ENCODE data around the gene SCT. TPM values are rescaled to one million over a fixed set of nuclear protein-coding genes. Genes with fewer than 3 reads are reported as not detected.
A peak's percentile ranks its signal among the peaks of the same experiment; 100 is the strongest.

SCT gene
- total RNA-seq, 1 donor from 2014 or later = not detected

DNA sequence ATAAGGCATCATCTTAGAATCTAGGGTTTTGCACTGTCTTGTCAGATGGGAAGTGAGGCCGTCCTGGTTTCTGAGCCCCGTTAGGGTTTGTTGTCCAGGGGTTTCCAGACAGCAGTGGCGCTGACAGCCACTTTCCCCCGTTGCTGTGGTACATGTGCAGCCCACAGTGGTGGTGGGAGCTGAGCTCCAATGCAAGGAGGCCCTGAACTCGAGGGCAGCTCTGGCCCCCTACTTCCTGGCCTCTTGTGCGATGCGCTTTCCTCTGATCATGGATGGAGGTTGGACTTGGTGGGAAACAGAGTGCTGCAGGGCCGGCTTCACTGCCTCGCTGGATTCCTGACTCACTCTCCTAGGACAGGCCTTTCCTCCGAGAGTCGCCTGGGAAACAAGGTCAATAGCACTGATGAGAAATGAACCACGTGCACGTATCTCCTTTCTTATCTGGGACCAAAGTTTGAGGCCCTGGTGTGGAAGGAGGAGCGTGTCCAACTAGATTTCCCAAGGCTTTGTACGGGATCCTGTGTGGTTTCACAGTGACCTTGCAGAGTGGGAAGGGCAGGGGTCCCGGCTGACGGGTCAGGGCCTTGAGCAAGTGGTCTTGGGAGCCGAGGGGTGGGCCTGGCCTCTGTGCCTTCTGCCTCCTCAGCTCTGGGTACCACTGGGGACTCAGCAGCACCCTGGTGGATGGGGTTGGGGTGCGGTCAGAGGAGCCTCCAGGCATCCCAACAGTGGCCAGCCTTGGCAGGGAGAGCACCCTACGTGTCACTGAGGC lies 47.0 kb downstream of the SCT start:
- Mint-ChIP-seq H3K27ac (ENCODE audit: unreplicated experiment) (no peak overlapping the region), H3K4me3 (peak overlapping the region; percentile 67), H3K4me1 (peaks cover 24% of the 10 kb centered on the region), H3K36me3 (ENCODE audit: low read depth) (no peaks in the 10 kb centered on the region), H3K27me3 (ENCODE audit: low read depth) (peaks cover 10% of the 10 kb centered on the region), H3K9me3 (no peaks in the 10 kb centered on the region)
- TF ChIP-seq, protein P1, sequence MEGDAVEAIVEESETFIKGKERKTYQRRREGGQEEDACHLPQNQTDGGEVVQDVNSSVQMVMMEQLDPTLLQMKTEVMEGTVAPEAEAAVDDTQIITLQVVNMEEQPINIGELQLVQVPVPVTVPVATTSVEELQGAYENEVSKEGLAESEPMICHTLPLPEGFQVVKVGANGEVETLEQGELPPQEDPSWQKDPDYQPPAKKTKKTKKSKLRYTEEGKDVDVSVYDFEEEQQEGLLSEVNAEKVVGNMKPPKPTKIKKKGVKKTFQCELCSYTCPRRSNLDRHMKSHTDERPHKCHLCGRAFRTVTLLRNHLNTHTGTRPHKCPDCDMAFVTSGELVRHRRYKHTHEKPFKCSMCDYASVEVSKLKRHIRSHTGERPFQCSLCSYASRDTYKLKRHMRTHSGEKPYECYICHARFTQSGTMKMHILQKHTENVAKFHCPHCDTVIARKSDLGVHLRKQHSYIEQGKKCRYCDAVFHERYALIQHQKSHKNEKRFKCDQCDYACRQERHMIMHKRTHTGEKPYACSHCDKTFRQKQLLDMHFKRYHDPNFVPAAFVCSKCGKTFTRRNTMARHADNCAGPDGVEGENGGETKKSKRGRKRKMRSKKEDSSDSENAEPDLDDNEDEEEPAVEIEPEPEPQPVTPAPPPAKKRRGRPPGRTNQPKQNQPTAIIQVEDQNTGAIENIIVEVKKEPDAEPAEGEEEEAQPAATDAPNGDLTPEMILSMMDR (conservative IDR thresholded peaks at IDR 0.05) = no peak
- no peak for DNase-seq (ENCODE audit: low read depth, low spot score)

DNA sequence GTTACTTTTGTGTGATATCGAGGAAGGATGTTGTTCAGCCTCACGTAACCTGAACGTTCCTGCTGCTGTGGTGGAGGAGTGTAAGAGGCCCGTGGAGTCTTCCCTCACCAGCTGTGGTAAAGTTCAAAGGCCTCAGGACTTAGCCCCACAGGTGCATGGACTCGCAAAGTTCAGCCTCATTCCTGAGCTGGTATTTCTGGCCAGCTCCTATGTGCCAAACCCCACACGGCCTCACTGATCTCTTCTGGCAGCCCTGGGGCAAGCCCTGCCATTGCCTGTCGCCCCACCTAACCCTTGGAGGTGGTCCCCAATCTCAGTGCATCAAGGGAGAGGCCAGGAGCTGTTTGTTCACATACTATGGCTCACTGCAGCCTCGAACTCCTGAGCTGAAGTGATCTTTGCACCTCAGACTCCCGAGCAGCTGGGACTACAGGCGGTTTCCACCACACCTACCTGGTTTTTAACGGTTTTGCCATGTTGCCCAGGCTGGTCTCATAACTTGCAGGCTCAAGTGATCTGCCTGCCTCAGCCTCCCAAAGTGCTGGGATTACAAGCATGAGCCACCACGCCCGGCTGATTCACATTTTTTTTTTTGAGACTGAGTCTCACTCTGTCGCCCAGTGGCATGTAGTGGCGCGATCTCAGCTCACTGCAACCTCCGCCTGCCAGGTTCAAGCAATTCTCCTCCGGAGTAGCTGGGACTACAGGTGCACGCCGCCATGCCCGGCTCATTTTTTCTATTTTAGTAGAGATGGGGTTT lies 48.5 kb downstream of the SCT start:
- TF ChIP-seq, protein P1 (conservative IDR thresholded peaks at IDR 0.05) = no peak
- H3K36me3 Mint-ChIP-seq (ENCODE audit: low read depth) = no peaks in the 10 kb centered on the region
- H3K27ac Mint-ChIP-seq (ENCODE audit: unreplicated experiment) = no peak overlapping the region
- peak overlapping the region; percentile 91 for H3K4me3 Mint-ChIP-seq
- H3K9me3 Mint-ChIP-seq = no peaks in the 10 kb centered on the region
- peaks cover 27% of the 10 kb centered on the region for H3K4me1 Mint-ChIP-seq
- DNase-seq (ENCODE audit: low read depth, low spot score) = no peak
- peaks cover 25% of the 10 kb centered on the region for H3K27me3 Mint-ChIP-seq (ENCODE audit: low read depth)

DNA sequence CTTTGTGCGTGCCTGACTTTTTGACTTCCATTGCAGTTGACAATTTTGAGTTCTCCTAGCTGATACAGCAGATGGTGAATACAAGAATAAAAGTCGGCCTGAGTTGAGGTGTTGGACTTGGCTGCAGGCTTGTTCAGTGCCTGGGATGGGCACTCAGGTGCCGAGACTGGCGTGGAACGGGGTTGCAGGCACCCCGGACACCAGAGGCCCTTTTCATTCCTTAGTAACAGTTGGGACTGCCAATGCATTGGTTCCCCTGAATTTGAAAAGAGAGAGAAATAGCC lies 49.4 kb downstream of the SCT start:
- H3K27ac Mint-ChIP-seq (ENCODE audit: unreplicated experiment) = peak overlapping the region; percentile 93
- H3K4me3 Mint-ChIP-seq = peak overlapping the region; percentile 91
- peaks cover 29% of the 10 kb centered on the region for H3K27me3 Mint-ChIP-seq (ENCODE audit: low read depth)
- no peaks in the 10 kb centered on the region for H3K9me3 Mint-ChIP-seq
- H3K4me1 Mint-ChIP-seq = peaks cover 27% of the 10 kb centered on the region
- no peak for DNase-seq (ENCODE audit: low read depth, low spot score)
- TF ChIP-seq, protein P1 (conservative IDR thresholded peaks at IDR 0.05) = no peak
- no peaks in the 10 kb centered on the region for H3K36me3 Mint-ChIP-seq (ENCODE audit: low read depth)

DNA sequence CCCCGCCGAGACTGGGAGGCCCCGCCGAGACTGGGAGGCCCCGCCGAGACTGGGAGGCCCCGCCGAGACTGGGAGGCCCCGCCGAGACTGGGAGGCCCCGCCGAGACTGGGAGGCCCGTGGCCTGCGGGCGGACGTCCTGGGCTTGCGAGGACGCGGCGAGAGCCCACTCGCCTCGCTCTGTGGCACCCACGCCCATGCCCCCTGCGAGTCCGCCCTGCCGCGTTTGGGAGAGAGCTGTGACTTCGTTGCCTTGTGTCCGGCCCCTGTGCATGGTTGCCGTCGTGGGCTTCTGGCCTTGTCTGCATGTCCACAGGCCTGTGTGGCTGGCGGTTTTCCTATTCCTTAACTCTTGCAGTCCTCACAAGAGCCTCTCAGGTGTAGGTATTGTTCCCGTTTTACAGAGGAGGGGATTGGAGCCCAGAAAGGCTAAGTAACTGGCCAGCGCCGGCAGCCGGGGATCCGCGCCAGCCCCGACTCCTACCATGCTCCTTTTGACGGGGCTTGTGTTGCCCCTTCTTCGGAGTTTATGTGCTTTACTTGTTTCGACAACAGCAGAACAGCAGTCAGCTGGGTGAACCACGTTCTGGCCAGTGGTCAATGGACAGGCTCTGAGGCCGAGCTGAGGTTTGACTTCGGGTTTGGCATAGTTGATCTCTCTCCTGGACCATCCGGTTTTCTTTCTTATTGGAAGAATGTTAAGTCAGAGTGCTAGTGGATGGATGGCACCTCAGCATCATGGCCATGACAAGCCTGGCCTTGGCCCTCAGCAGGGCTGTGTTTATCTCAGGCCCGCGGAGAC lies 50.0 kb downstream of the SCT start:
- Mint-ChIP-seq H3K27ac (ENCODE audit: unreplicated experiment) (peak overlapping the region; percentile 93), H3K27me3 (ENCODE audit: low read depth) (peaks cover 29% of the 10 kb centered on the region), H3K4me1 (peaks cover 27% of the 10 kb centered on the region), H3K36me3 (ENCODE audit: low read depth) (no peaks in the 10 kb centered on the region), H3K4me3 (peak overlapping the region; percentile 91), H3K9me3 (no peaks in the 10 kb centered on the region)
- no peak for DNase-seq (ENCODE audit: low read depth, low spot score)
- TF ChIP-seq, protein P1 (conservative IDR thresholded peaks at IDR 0.05) = no peak

Other genes starting within 250 kb of the SCT start
- 0.42 and 1.7 TPM in 2 replicates for gene PKP3, start 233.0 kb downstream of the SCT start, total RNA-seq
- gene SIGIRR, start 212.2 kb downstream of the SCT start, total RNA-seq = 14.5 and 15.9 TPM in 2 replicates
- not detected in 2 replicates for gene ANO9, start 185.2 kb downstream of the SCT start, total RNA-seq
- 51.2 and 52.4 TPM in 2 replicates for gene PTDSS2, start 176.9 kb downstream of the SCT start, total RNA-seq
- 69.2 and 71.1 TPM in 2 replicates for gene RNH1, start 119.9 kb downstream of the SCT start, total RNA-seq
- gene HRAS, start 91.6 kb downstream of the SCT start, total RNA-seq = 90.6 and 93.5 TPM in 2 replicates
- gene LRRC56, start 89.7 kb downstream of the SCT start, total RNA-seq = 2.1 and 2.4 TPM in 2 replicates
- 1.8 and 2.2 TPM in 2 replicates for gene LMNTD2, start 66.4 kb downstream of the SCT start, total RNA-seq
- gene RASSF7, start 66.2 kb downstream of the SCT start, total RNA-seq = 7.3 and 7.4 TPM in 2 replicates
- 52.3 TPM in 2 replicates for gene PHRF1, start 50.7 kb downstream of the SCT start, total RNA-seq
- 10.2 and 11.4 TPM in 2 replicates for gene IRF7, start 11.2 kb downstream of the SCT start, total RNA-seq
- gene CDHR5, start 2.2 kb downstream of the SCT start, total RNA-seq = not detected in 2 replicates
- gene DRD4, start 10.1 kb upstream of the SCT start, total RNA-seq = 0.30 and 0.63 TPM in 2 replicates
- gene DEAF1, start 68.0 kb upstream of the SCT start, total RNA-seq = 60.9 and 67.0 TPM in 2 replicates
- gene TMEM80, start 68.6 kb upstream of the SCT start, total RNA-seq = 19.9 and 26.8 TPM in 2 replicates
- 2.6 and 3.9 TPM in 2 replicates for gene EPS8L2, start 79.0 kb upstream of the SCT start, total RNA-seq
- 154 and 163 TPM in 2 replicates for gene TALDO1, start 120.3 kb upstream of the SCT start, total RNA-seq
- 93.6 and 94.9 TPM in 2 replicates for gene GATD1, start 150.3 kb upstream of the SCT start, total RNA-seq
- gene CEND1, start 162.9 kb upstream of the SCT start, total RNA-seq = 1.0 and 1.2 TPM in 2 replicates
- 53.4 and 54.6 TPM in 2 replicates for gene SLC25A22, start 171.1 kb upstream of the SCT start, total RNA-seq
- gene PIDD1, start 178.1 kb upstream of the SCT start, total RNA-seq = 30.7 and 37.9 TPM in 2 replicates
- 1,810 and 1,830 TPM in 2 replicates for gene RPLP2, start 182.8 kb upstream of the SCT start, total RNA-seq
- gene PNPLA2, start 191.7 kb upstream of the SCT start, total RNA-seq = 27.0 and 34.5 TPM in 2 replicates
- 1.6 and 2.7 TPM in 2 replicates for gene CRACR2B, start 200.7 kb upstream of the SCT start, total RNA-seq
- 101 and 108 TPM in 2 replicates for gene CD151, start 205.8 kb upstream of the SCT start, total RNA-seq
- gene POLR2L, start 215.3 kb upstream of the SCT start, total RNA-seq = 128 and 134 TPM in 2 replicates
- gene TSPAN4, start 215.7 kb upstream of the SCT start, total RNA-seq = 40.0 and 40.2 TPM in 2 replicates